Mesodermal cell (in vitro differentiated cells): ENCODE data around the gene NLRP6.

Experiments
- H3K27ac ChIP-seq: 2 replicates; pipeline ENCODE4 v1.7.0; 2013; ENCODE audit warnings: mild to moderate bottlenecking, low read depth, low read length, moderate library complexity; ENCODE audit not compliant: severe bottlenecking
- H3K36me3 ChIP-seq: 2 replicates; pipeline ENCODE4 v1.7.1; 2013; ENCODE audit warnings: mild to moderate bottlenecking, low read length, moderate library complexity; ENCODE audit not compliant: control insufficient read depth, insufficient read depth
- H3K4me1 ChIP-seq: one replicate; pipeline ENCODE4 v1.7.1; 2013; ENCODE audit warnings: mild to moderate bottlenecking, low read length; ENCODE audit not compliant: insufficient read depth, control insufficient read depth, poor library complexity, severe bottlenecking
- H3K4me3 ChIP-seq: 2 replicates; pipeline ENCODE4 v1.7.0; 2013; ENCODE audit warnings: low read length, control low read depth, mild to moderate bottlenecking; ENCODE audit not compliant: insufficient read depth, poor library complexity, severe bottlenecking; ENCODE audit errors: extremely low read depth
- H3K9me3 ChIP-seq: 2 replicates; pipeline ENCODE4 v1.7.1; 2013; ENCODE audit warnings: mild to moderate bottlenecking, low read length, moderate library complexity; ENCODE audit not compliant: control insufficient read depth
- WGBS, 2 experiments: methylation state at CpG; one replicate each; pipeline ENCODE4 v1.1.5; 2013; ENCODE audit warnings: missing lambda C conversion rate in 2 of 2; ENCODE audit not compliant: insufficient coverage in 2 of 2; 5-methylcytosine and 5-hydroxymethylcytosine counted together

Gene NLRP6

GRCh38 chr11:295351-296170 is 17.4 kb downstream of the NLRP6 start:
- Histone ChIP-seq H3K9me3 (no peaks in the 10 kb centered on the region), H3K27ac (no peak overlapping the region), H3K4me1 (peaks cover 6% of the 10 kb centered on the region), H3K4me3 (no peak overlapping the region), H3K36me3 (peaks cover 12% of the 10 kb centered on the region)
- WGBS, 2 experiments, result 90 to 94% methylated on average over 23 to 26 of the region's 26 CpGs

- H3K4me3 ChIP-seq, result no peak overlapping the region
- no peaks in the 10 kb centered on the region for H3K9me3 ChIP-seq
- WGBS, 2 experiments, result 90 to 93% methylated on average over 31 to 35 of the region's 35 CpGs
- no peak overlapping the region for H3K27ac ChIP-seq
- peaks cover 12% of the 10 kb centered on the region for H3K36me3 ChIP-seq
- no peaks in the 10 kb centered on the region for H3K4me1 ChIP-seq
Measured at GRCh38 chr11:296171-297050, 18.2 kb downstream of the NLRP6 start.

GRCh38 chr11:297051-297585 is 18.9 kb downstream of the NLRP6 start:
- peaks cover 8% of the 10 kb centered on the region for H3K36me3 ChIP-seq
- H3K27ac ChIP-seq, result no peak overlapping the region
- H3K4me3 ChIP-seq, result no peak overlapping the region
- no peaks in the 10 kb centered on the region for H3K9me3 ChIP-seq
- WGBS, 2 experiments, result 88 to 91% methylated on average over 7 to 8 of the region's 13 CpGs
- H3K4me1 ChIP-seq, result no peaks in the 10 kb centered on the region

GRCh38 chr11:297586-298405 is 19.6 kb downstream of the NLRP6 start:
- Histone ChIP-seq H3K27ac (no peak overlapping the region), H3K36me3 (peaks cover 3% of the 10 kb centered on the region), H3K4me1 (no peaks in the 10 kb centered on the region), H3K9me3 (no peaks in the 10 kb centered on the region), H3K4me3 (no peak overlapping the region)
- 89 to 93% methylated on average over 21 of the region's 26 CpGs for WGBS, 2 experiments

GRCh38 chr11:298406-299065 is 20.3 kb downstream of the NLRP6 start:
- H3K9me3 ChIP-seq, result no peaks in the 10 kb centered on the region
- WGBS, 2 experiments, result 96 to 97% methylated on average over 13 to 14 of the region's 15 CpGs
- no peak overlapping the region for H3K27ac ChIP-seq
- no peaks in the 10 kb centered on the region for H3K4me1 ChIP-seq
- H3K36me3 ChIP-seq, result peaks cover 3% of the 10 kb centered on the region
- no peak overlapping the region for H3K4me3 ChIP-seq

GRCh38 chr11:299081-299891 is 21.1 kb downstream of the NLRP6 start, which contains the start of gene IFITM5:
IFITM5 (minus strand) TSS chr11:299526; CDS start chr11:299490, 36 bp downstream.
- Histone ChIP-seq H3K4me1 (no peaks in the 10 kb centered on the region), H3K27ac (no peak within 1 kb of the TSS), H3K9me3 (no peaks in the 10 kb centered on the region), H3K36me3 (no peaks in the 10 kb centered on the region), H3K4me3 (no peak within 1 kb of the TSS)
- WGBS, 2 experiments, result 92 to 93% methylated on average over 21 to 26 of the region's 40 CpGs

GRCh38 chr11:299951-300735 is 21.9 kb downstream of the NLRP6 start:
- no peaks in the 10 kb centered on the region for H3K36me3 ChIP-seq
- no peaks in the 10 kb centered on the region for H3K4me1 ChIP-seq
- no peaks in the 10 kb centered on the region for H3K9me3 ChIP-seq
- WGBS, 2 experiments, result 59 to 75% methylated on average over 6 to 13 of the region's 20 CpGs
- no peak overlapping the region for H3K4me3 ChIP-seq
- no peak overlapping the region for H3K27ac ChIP-seq

- Histone ChIP-seq H3K27ac (no peak overlapping the region), H3K4me3 (no peak overlapping the region), H3K36me3 (no peaks in the 10 kb centered on the region), H3K4me1 (peaks cover 8% of the 10 kb centered on the region), H3K9me3 (no peaks in the 10 kb centered on the region)
- 96 to 97% methylated on average over 9 to 11 of the region's 12 CpGs for WGBS, 2 experiments
Measured at GRCh38 chr11:303363-303762, 25.2 kb downstream of the NLRP6 start.

GRCh38 chr11:304061-304506 is 25.9 kb downstream of the NLRP6 start:
- no peaks in the 10 kb centered on the region for H3K9me3 ChIP-seq
- H3K4me1 ChIP-seq, result peaks cover 9% of the 10 kb centered on the region
- H3K4me3 ChIP-seq, result no peak overlapping the region
- H3K36me3 ChIP-seq, result no peaks in the 10 kb centered on the region
- H3K27ac ChIP-seq, result no peak overlapping the region
- WGBS, 2 experiments, result 95 to 96% methylated on average over 41 to 52 of the region's 52 CpGs
